HG02678 (cell line): ENCODE measurements around the gene GABRR2.
"Not testable (repeated sequence)": the region's sequence is repeated elsewhere in the genome, so short reads cannot be mapped to it uniquely, and the experiment has no call there.

ENCODE experiments used
- ATAC-seq: cut with Tn5 transposase; IDR thresholded peaks from one replicate; pipeline ENCODE4 v1.9.1; 2021; ENCODE audit warnings: mild to moderate bottlenecking, moderate library complexity; ENCODE audit not compliant: unreplicated experiment

GABRR2 gene

DNA sequence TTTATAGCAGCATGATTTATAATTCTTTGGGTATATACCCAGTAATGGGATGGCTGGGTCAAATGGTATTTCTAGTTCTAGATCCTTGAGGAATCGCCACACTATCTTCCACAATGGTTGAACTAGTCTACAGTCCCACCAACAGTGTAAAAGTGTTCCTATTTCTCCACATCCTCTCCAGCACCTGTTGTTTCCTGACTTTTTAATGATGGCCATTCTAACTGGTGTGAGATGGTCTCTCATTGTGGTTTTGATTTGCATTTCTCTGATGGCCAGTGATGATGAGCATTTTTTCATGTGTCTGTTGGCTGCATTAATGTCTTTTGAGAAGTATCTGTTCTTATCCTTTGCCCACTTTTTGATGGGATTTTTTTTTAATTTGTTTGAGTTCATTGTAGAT is 20.0 kb downstream of the GABRR2 start:
- not testable (repeated sequence) for ATAC-seq

DNA sequence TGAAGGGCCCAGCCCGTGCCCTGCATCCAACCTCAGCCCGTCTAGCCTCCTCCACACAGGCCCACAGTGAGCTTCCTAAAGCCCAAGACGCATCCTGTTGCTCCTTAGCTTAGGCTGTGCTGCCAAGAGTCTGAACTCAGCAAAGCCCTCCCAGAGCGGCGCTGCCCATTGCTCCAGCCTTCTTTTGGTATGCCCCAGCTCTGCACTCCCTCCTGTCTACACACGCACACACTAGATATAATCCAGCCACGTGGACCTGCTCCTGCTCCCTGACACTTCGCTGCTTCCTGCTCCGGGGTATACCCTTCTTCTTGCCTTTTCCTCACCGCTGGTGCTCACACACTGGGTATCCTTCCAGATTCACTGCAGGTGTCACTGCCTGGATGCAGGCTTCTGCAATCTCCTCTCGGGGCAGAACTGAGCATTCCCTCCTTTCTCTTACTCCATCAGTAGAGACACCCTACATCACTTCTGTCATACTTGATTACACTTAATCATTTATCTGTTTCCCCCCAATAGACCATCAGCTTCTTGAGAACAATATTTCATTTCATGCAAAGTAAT is 23.8 kb downstream of the GABRR2 start:
- ATAC-seq = no peak

DNA sequence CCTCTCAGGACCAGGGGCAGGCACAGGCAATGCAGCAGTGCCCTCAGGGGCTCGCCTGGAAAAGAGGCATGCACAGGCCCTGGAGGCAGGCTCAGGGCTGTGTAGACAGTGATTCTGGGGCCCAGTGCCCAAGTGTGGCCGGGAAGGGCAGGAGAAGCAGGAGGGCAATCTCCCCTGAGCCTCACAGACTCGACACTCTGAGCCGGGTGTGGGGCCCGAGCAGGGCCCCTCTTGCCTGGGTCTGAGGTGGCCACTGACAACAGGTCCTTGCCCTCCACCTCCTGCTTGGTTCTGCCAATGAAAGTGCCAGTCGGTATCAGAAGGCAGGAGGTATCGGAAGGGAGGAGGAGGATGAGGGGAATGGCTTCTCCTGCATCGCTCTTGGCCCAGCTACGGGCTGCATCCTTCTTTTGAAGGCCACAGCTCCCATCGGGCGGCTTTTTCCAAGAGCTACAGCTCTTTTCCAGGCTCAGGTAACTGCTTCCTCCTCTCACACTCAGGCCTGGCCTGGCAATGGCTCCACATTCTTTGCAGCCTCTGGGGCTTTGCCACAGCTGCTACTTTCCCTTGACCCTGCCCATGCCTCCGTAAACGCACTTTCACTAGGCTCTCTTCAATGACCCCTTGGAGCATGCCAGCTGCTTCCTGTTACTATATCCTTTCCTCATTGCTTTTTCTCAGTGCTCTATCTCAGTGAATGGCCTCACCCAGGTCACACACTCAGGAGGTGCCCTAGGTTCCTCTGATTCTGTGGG is 24.5 kb downstream of the GABRR2 start:
- no peak for ATAC-seq

- ATAC-seq = no peak
Observed at GRCh38 chr6:89289710-89290109, 25.4 kb downstream of the GABRR2 start.

DNA sequence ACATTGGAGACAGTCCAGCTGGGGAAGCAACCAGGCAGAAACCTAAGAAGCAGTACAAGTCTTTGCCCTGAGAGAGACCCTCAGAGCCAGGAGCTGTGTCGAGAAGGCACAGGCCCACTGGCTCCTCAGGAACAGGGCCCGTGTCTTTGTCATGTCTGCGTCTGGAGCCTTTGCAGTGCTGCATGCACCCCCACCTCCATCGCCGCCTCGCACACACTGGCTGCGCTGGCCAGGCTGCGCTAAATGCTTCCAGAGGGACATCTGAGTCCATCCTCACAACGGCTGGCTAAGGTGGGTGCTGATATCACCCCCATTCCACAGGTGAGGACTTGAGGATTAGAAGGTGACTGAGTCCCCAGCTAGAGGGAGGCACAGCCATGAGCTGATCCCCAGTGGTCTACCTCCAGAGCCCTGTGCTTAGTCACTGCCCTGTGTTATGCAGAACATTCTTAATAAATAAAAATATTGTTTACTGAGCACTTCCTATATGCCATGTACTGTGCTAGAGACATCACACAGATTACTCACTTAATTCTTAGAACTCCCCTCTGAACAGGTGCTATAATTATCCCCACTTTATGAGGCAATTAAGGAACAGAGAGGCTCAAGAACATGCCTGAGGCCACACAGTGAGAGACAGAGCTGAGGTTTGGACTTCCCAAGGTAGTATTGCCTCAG is 27.6 kb downstream of the GABRR2 start:
- no peak for ATAC-seq

GRCh38 chr6:89286516-89286915 is 28.6 kb downstream of the GABRR2 start:
- ATAC-seq = no peak

- no peak for ATAC-seq
Observed at GRCh38 chr6:89284963-89285735, 29.9 kb downstream of the GABRR2 start.

DNA sequence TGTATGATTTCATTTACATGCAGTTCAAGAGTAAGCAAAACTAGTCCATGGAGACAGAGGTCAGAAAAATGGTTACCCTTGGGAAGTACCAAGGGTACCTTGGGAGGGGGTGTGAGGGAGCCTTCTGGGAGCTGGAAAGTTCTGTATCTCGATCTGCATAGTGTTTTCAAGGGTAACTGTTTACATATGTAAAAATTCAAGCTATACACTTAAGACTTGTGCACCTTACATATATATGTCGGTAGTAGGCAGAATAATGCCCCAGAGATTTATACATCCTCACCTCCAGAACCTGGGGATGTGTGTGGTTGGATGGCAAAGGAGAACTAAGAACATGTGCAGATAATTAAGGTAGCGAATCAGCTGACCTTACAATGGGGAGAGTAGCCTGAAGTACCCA is 31.0 kb downstream of the GABRR2 start:
- ATAC-seq = no peak

DNA sequence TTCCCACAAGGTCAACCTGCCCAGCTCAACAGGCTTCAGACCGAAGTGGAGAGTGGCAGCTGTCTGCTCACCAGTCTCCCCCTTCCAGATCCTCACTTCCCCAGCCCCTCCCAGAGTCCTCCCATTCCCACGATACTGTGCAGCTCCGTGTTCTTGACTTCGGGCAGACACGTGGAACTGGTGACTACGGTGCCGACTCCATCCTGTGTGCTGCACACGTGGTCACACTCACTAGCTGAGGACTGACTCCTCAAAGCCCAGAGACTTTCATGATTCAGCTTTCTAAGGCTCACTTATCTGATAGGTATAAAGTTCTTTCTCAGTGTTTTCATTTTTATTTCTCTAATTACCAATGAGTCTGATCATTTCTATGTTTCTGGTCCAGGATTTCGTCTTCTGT is 32.4 kb downstream of the GABRR2 start:
- no peak for ATAC-seq

DNA sequence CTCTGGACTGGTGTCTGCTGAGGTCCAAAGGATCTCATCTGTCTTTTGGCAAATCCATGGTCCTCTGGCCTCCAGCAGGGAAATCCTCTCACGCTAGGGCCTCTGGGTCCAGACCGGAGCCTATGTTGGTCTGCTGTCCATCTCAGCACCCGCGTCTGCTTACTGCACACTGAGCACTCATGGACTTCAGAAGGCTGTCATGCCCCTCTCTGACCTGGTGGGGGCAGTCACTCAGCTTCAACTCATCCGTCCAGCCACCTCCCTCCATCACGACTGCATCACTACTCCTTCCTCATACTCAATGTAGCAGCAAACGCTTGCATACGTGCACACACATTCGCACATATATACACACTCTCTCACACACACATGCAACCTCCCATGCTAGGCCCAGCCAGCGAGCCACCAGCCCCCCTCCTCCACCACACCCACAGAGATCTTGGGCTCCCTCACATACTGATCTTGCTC is 33.3 kb downstream of the GABRR2 start:
- ATAC-seq = peak; percentile 96

DNA sequence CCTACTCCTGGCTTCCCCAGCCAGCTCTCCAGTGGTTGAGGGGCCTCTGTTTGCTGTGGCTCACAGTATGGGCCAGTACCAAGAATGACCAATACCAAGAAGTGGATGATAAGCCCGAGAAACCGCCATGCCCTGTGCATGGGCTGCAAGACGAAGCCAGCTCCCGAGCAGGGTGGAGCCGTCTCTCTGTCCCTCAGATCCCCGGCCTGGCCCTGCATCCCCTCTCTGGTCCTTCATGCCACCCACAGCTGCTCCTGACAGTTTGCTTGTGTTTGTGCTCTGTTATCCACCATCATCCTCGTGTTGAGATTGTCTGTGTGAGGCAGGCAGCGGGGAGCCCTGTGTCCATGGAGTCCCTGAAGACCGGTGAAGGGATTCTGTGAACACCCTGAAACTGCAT is 36.1 kb downstream of the GABRR2 start:
- no peak for ATAC-seq

DNA sequence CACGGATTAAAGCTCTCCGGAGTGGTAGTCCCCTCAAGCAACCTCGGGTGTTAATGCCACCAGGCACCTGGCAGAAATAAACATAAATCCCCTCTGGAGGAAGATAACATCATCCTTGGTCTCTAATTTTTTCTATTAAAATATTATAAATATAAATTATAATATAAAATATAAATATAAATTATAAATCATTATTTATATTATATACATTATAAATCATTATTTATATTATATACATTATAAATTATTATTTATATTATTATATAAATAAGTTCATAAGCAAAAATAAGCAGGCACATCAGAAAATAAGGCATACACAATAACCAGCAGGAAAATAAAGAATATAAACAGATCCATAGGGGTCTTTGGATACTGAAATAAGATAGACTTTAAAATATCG is 39.2 kb downstream of the GABRR2 start:
- no peak for ATAC-seq

GRCh38 chr6:89273816-89274215 is 41.3 kb downstream of the GABRR2 start:
- no peak for ATAC-seq

DNA sequence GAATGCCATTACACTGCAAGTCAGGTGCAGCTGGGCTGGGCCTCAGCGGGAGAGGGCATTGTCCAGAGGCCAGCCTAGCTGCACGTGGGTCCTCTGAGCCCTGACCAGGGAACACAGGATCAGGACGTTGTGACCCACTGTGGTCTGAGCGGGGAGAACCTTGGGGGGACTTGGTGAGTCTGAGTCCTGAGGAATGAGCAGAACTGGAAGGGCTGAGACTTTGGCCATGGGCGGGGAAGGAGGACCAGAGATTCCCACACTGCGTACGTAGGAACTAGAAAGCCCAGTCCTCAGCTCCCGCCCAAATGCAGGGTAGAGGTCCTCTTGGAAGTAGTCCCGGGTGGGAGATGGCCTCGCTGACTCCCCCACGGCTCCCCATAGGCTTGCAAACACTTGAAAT is 42.5 kb downstream of the GABRR2 start:
- no peak for ATAC-seq

GRCh38 chr6:89270951-89271721 is 44.0 kb downstream of the GABRR2 start:
- ATAC-seq = peak; percentile 63

DNA sequence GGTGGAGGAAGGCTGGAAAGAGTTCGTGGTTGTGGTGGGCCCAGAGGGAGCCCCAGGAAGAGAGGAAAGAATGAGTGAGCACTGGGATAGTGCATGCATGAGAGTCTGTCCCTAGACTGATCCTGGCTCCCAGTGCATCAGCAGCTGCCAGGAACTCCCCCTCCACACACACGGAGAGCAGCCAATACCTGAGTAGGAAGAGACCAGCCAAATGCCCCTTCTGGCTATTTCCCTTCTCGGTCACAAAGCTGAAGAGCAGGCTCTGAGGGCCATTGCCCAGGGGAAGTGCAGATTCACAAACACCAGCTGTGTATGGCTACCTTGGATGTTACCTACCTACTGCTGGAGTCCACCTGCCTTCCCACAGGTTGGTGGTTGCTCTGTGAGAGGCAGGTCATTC is 45.1 kb downstream of the GABRR2 start:
- no peak for ATAC-seq

- no peak for ATAC-seq
Observed at GRCh38 chr6:89269252-89269651, 45.8 kb downstream of the GABRR2 start.

GRCh38 chr6:89268776-89269175 is 46.3 kb downstream of the GABRR2 start:
- no peak for ATAC-seq

GRCh38 chr6:89267918-89268317 is 47.2 kb downstream of the GABRR2 start:
- no peak for ATAC-seq

DNA sequence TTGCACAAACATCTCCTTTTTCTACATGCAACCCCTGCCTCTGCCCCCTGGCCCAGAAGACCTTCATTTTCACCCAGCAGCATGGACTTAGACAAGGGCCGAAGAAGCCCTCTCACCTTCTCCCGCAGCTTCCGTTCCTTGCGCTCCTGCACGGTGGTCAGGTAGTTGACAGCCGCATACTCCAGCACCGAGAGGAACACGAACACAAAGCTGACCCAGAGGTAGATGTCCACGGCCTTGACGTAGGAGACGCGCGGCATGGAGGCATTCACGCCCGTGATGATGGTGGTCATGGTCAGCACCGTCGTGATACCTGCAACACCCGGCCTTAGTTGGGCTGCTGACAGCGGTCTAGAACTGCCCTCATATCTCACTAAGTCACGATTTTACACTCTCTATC is 50.8 kb downstream of the GABRR2 start:
- ATAC-seq = no peak

GRCh38 chr6:89260832-89261231 is 54.3 kb downstream of the GABRR2 start:
- ATAC-seq = no peak
